Fibroblast of upper back skin (primary cell): ENCODE measurements around the gene EFCAB11.

Source experiments
- DNase-seq: peaks from one replicate; pipeline ENCODE4 v3.0.0-alpha.2; 2013

Gene EFCAB11

GRCh38 chr14:89755816-89756215 is 198.7 kb downstream of the EFCAB11 start:
- no peak for DNase-seq

GRCh38 chr14:89753828-89754412 is 200.6 kb downstream of the EFCAB11 start:
- DNase-seq: no peak

GRCh38 chr14:89750908-89751392 is 203.6 kb downstream of the EFCAB11 start:
- DNase-seq: no peak

GRCh38 chr14:89750281-89750755 is 204.2 kb downstream of the EFCAB11 start:
- DNase-seq: no peak

GRCh38 chr14:89748004-89748403 is 206.5 kb downstream of the EFCAB11 start:
- no peak for DNase-seq

- no peak for DNase-seq
Observed at GRCh38 chr14:89747126-89747525, 207.4 kb downstream of the EFCAB11 start.

- no peak for DNase-seq
Observed at GRCh38 chr14:89746654-89747053, 207.9 kb downstream of the EFCAB11 start.

- DNase-seq: no peak
Observed at GRCh38 chr14:89746135-89746534, 208.4 kb downstream of the EFCAB11 start.
